Measurements from ENCODE around the gene ASPG.

ASPG gene

DNA sequence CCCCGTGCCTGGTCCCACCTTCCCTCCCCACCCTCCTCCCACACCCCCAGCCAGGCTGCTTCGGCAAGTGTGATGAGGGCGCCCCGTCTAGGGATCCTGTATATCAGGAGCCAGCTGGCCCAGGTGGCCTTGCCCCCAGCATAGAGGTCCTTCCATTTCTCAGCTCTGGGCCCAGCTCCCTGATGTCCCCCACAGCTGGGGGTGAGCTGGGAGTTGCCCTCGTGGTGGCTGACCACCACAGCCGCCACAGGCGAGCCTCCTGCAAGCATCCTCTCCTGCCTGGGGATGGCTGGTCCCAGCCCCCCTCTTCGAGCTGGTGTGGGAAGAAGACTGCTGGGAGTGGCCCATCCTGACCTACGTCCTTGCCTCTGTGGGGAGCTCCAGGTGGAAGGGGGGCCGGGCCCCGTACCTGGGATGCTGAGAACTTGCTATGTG lies 7.4 kb downstream of the ASPG start:
- Histone ChIP-seq H3K27ac (ENCODE audit: low read depth, low read length) (no peak overlapping the region), H3K4me2 (ENCODE audit: low read length) (no peak overlapping the region), H3K9me2 (replicated peaks; ENCODE audit: control insufficient read depth, low read length) (no peaks in the 10 kb centered on the region), H3K4me1 (ENCODE audit: control insufficient read depth, low read length) (no peaks in the 10 kb centered on the region), H3K79me2 (ENCODE audit: control insufficient read depth, low read length) (no peaks in the 10 kb centered on the region), H3K9me3 (ENCODE audit: control insufficient read depth, insufficient read depth, low read length) (no peaks in the 10 kb centered on the region), H3K36me3 (ENCODE audit: control insufficient read depth, low read length) (no peaks in the 10 kb centered on the region), H3K27me3 (ENCODE audit: control insufficient read depth, low read length) (no peaks in the 10 kb centered on the region), H3F3A (ENCODE audit: control insufficient read depth, insufficient read depth) (no peaks in the 10 kb centered on the region), H3K4me3 (ENCODE audit: low read length) (no peak overlapping the region), H4K20me1 (ENCODE audit: control insufficient read depth, insufficient read depth, low read depth, low read length) (no peaks in the 10 kb centered on the region)
- TF ChIP-seq EZH2phosphoT487 (IDR thresholded peaks at IDR 0.05; ENCODE audit: borderline replicate concordance, low read length) = no peak
- TF ChIP-seq, protein P1, sequence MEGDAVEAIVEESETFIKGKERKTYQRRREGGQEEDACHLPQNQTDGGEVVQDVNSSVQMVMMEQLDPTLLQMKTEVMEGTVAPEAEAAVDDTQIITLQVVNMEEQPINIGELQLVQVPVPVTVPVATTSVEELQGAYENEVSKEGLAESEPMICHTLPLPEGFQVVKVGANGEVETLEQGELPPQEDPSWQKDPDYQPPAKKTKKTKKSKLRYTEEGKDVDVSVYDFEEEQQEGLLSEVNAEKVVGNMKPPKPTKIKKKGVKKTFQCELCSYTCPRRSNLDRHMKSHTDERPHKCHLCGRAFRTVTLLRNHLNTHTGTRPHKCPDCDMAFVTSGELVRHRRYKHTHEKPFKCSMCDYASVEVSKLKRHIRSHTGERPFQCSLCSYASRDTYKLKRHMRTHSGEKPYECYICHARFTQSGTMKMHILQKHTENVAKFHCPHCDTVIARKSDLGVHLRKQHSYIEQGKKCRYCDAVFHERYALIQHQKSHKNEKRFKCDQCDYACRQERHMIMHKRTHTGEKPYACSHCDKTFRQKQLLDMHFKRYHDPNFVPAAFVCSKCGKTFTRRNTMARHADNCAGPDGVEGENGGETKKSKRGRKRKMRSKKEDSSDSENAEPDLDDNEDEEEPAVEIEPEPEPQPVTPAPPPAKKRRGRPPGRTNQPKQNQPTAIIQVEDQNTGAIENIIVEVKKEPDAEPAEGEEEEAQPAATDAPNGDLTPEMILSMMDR (IDR thresholded peaks at IDR 0.05; ENCODE audit: low read depth, low read length, poor library complexity, severe bottlenecking) = no peak

DNA sequence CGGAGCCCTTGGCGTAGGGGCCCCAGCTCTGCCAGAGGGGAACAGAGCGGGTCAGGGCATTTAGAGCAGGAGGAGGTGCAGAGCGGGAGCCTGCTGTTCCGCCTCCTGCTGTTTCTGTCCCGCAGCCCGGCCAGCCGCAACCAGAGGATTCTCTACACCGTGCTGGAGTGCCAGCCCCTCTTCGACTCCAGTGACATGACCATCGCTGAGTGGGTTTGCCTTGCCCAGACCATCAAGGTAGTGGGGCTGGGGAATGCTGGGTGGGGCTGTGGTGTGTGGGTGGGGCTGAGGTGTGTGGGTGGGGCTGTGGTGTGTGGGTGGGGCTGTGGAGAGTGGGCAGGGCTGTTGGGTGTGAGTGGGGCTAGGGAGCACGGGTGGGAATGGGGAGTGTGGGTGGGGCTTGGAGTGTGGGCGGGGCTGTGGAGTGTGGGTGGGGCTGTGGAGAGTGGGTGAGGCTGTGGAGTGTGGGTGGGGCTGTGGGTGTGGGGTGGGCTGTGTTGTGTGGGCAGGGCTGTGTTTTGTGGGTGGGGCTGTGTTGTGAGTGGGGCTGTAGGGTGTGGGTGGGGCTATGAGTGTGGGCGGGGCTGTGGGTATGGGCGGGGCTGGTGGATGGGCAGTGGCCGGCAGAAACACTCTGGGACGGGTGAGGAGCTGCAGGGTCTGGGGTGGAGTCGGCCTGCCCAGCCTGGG lies 8.0 kb downstream of the ASPG start:
- no peaks in the 10 kb centered on the region for H3K27me3 ChIP-seq (ENCODE audit: control insufficient read depth, low read length)
- no peaks in the 10 kb centered on the region for H3F3A ChIP-seq (ENCODE audit: control insufficient read depth, insufficient read depth)
- H3K9me2 ChIP-seq (replicated peaks; ENCODE audit: control insufficient read depth, low read length) = no peaks in the 10 kb centered on the region
- no peaks in the 10 kb centered on the region for H3K36me3 ChIP-seq (ENCODE audit: control insufficient read depth, low read length)
- H3K4me1 ChIP-seq (ENCODE audit: control insufficient read depth, low read length) = no peaks in the 10 kb centered on the region
- H4K20me1 ChIP-seq (ENCODE audit: control insufficient read depth, insufficient read depth, low read depth, low read length) = no peaks in the 10 kb centered on the region
- H3K79me2 ChIP-seq (ENCODE audit: control insufficient read depth, low read length) = no peaks in the 10 kb centered on the region
- H3K9me3 ChIP-seq (ENCODE audit: control insufficient read depth, insufficient read depth, low read length) = no peaks in the 10 kb centered on the region
- H3K4me3 ChIP-seq (ENCODE audit: low read length) = no peak overlapping the region
- H3K27ac ChIP-seq (ENCODE audit: low read depth, low read length) = no peak overlapping the region
- TF ChIP-seq, protein P1 (IDR thresholded peaks at IDR 0.05; ENCODE audit: low read depth, low read length, poor library complexity, severe bottlenecking) = no peak
- no peak for TF ChIP-seq EZH2phosphoT487 (IDR thresholded peaks at IDR 0.05; ENCODE audit: borderline replicate concordance, low read length)
- H3K4me2 ChIP-seq (ENCODE audit: low read length) = no peak overlapping the region

DNA sequence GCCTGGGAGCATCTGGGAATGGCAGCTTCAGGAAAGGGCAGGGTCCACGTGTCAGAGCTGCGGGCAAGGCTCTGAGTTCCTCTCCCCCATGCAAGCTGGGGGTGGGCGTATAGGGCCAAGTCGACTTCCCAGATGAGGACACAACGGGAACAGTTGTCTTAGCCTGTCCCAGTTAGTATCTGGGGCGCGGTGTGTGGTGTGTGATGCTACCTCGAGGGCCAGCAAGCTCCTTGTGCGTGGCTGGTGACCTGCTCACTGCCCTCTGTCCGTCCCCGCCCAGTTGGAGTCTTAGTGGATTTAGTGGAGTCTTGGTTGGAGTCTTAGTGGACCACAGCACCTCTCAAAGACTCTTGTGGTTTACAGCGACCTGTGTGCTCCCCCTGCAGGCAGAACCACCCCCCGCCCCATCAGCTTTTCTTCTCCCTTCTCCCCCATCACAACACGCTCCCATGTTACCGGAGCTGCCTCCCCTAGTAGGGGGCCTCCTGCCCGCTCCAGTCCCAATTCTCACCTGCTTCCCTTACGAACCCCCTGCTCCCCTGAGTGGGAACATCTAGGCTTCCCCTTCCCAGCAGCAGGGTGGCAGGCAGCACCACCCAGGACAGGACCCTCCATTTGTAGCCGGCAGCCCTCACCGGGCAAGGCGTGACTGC lies 8.7 kb downstream of the ASPG start:
- H4K20me1 ChIP-seq (ENCODE audit: control insufficient read depth, insufficient read depth, low read depth, low read length) = no peaks in the 10 kb centered on the region
- no peak overlapping the region for H3K4me3 ChIP-seq (ENCODE audit: low read length)
- H3K4me1 ChIP-seq (ENCODE audit: control insufficient read depth, low read length) = no peaks in the 10 kb centered on the region
- H3K27ac ChIP-seq (ENCODE audit: low read depth, low read length) = no peak overlapping the region
- no peaks in the 10 kb centered on the region for H3K9me3 ChIP-seq (ENCODE audit: control insufficient read depth, insufficient read depth, low read length)
- H3K4me2 ChIP-seq (ENCODE audit: low read length) = no peak overlapping the region
- H3K27me3 ChIP-seq (ENCODE audit: control insufficient read depth, low read length) = no peaks in the 10 kb centered on the region
- no peaks in the 10 kb centered on the region for H3K36me3 ChIP-seq (ENCODE audit: control insufficient read depth, low read length)
- no peaks in the 10 kb centered on the region for H3K9me2 ChIP-seq (replicated peaks; ENCODE audit: control insufficient read depth, low read length)
- TF ChIP-seq EZH2phosphoT487 (IDR thresholded peaks at IDR 0.05; ENCODE audit: borderline replicate concordance, low read length) = no peak
- H3F3A ChIP-seq (ENCODE audit: control insufficient read depth, insufficient read depth) = no peaks in the 10 kb centered on the region
- H3K79me2 ChIP-seq (ENCODE audit: control insufficient read depth, low read length) = no peaks in the 10 kb centered on the region

Data from DOHH2 (cell line).